ENCODE measurements around the gene STARD8.
"Not testable (repeated sequence)": the region's sequence is repeated elsewhere in the genome, so short reads cannot be mapped to it uniquely, and the experiment has no call there.

The STARD8 gene

GRCh38 chrX:68719181-68719903 lies 71.9 kb downstream of the STARD8 start:
- no peak for DNase-seq

DNA sequence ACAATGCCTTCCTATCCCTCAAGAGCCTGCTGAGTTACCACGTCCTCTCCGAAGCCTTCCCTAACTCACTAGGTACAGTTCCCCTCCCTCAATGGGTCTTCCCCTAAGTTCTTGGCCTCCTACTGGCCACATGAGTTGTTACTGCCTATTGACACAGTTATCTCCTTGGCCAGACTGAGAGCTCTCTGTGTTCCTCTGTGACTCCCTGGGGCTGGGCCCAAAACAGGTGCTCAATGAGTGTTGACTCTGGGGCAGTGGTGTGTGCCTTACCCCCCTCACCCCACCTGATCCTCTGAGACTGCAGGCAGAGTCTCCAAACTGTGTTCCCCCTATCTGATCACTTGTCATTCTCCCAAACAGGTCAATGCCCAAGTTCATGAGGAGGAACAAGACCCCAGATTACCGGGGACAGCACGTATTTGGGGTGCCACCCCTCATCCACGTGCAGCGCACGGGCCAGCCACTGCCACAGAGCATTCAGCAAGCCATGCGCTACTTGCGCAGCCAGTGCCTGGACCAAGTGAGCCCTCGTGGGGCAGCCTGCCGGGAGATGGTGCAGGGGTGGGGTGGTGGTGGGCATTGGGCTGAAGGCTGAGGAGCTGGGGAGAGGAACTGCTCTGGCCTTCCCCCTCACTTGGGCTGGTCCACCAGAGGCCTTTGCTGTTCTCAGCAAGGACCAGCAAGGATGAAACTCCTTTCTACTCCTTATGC lies 72.6 kb downstream of the STARD8 start:
- no peak for DNase-seq

GRCh38 chrX:68720851-68721250 lies 73.4 kb downstream of the STARD8 start:
- no peak for DNase-seq

DNA sequence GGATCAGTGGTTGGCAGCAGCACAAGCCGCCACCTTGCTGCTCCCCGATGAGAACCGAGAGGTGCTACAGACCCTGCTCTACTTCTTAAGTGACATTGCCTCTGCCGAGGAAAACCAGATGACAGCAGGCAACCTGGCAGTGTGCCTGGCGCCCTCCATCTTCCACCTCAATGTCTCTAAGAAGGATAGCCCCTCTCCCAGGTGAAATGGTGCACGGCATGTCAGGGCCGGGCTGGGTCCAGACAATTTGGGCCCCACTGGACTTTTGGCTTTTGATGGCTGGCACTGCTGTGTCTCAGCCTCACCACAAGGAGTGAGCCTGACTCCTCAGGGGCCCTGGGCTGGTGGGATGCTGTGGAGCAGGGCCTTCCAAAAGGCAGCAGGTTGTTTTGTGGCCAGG lies 74.1 kb downstream of the STARD8 start:
- no peak for DNase-seq

GRCh38 chrX:68721991-68722860 lies 74.8 kb downstream of the STARD8 start:
- DNase-seq, result no peak

DNA sequence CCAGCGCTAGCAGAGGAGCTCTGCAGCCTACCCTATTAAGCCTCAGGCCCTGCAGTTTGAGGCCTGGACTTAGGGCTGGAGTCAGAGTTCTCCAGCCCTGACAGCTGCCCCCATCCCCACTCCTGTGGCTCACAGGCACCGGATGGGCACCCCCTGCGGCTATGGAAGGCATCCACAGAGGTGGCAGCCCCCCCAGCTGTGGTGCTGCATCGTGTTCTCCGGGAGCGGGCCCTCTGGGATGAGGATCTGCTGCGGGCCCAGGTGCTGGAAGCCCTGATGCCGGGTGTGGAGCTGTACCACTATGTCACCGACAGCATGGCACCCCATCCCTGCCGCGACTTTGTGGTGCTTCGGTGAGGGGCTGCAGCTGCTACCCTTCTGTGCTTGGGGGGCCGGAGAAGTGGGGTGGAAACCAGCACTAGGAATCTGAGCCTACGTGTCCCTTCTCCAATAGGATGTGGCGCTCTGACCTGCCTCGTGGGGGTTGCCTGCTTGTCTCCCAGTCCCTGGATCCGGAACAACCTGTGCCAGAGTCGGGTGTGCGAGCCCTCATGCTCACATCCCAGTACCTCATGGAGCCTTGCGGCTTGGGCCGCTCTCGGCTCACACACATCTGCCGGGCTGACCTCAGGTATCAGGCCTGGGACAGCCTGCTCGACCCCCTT lies 76.2 kb downstream of the STARD8 start:
- no peak for DNase-seq

- DNase-seq, result no peak
Observed at GRCh38 chrX:68724531-68725020, 77.1 kb downstream of the STARD8 start.

- no peak for DNase-seq
Observed at GRCh38 chrX:68725756-68726365, 78.4 kb downstream of the STARD8 start.

DNA sequence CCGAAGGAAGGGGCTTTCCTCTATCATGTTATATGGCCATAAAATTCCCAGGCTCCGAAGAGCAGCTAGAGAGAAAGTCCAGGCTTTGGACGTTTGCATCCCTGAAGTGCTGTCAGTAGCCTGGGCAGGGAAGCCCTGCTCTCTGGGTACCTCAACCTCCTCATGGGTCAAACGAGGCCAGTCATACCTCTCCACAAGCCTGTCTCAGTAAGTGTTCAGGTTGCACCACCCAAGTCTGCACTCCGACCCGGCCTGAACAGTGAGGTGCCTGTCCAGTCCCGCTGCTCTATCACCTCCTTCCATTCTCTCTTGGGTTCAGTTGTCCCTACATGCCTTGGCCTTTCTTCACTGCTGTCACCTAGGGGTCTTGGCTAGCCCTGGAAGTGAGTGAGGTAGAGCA lies 78.9 kb downstream of the STARD8 start:
- no peak for DNase-seq

DNA sequence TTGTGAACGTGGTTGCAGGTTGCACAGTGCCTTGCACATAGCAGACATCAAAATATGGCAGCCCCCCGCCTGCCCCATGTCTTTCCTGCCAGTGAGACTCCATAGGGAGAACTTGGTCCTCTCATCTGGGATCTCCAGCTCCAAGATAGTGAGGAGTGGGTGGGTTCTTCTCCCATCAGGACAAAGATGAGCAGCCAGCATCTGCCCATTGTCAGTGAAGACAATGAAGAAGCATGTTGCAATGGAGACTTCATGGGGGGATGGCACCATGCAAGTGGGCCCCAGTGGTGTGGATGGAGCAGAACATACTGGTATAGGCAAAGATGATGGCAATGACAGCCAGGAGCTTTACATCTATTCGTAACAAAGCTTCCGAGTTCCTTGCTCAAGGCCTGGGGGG lies 80.2 kb downstream of the STARD8 start:
- DNase-seq, result no peak

GRCh38 chrX:68728186-68728585 lies 80.7 kb downstream of the STARD8 start:
- no peak for DNase-seq

DNA sequence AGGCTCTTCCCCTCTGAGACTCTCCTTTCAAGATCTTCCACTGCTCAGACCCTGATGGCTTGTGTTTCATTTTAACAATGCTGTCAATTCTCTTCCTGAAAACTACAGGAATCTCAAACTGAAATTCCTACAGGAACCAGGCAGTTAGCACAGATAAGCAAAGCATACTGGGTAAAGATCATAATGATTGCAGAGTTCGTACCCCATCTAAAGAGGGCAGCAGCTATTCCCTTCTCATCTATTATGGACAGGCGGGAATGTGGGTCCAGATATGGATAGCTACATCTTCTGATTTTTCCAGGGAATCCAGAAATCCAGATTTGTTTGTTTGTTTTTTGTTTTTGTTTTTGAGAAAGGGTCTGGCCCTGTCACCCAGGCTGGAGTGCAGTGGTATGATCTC lies 83.8 kb downstream of the STARD8 start:
- no peak for DNase-seq

- DNase-seq, result no peak
Observed at GRCh38 chrX:68732906-68733493, 85.5 kb downstream of the STARD8 start.

DNA sequence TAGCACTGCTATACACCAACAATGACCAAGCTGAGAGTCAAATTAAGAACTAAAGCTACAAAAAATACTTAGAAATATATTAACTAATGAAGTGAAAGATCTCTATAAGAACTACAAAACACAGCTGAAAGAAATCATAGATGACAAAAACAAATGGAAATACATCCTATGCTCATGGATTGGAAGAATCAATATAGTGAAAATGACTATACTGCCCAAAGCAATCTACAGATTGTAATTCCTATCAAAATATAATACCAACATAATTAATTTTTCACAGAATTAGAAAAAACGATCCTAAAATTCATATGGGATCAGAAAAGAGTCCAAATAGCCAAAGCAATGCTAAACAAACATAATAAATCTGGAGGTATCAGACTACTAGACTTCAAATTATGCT lies 87.8 kb downstream of the STARD8 start:
- DNase-seq, result no peak

- DNase-seq, result not testable (repeated sequence)
Observed at GRCh38 chrX:68741864-68742263, 94.4 kb downstream of the STARD8 start.

DNA sequence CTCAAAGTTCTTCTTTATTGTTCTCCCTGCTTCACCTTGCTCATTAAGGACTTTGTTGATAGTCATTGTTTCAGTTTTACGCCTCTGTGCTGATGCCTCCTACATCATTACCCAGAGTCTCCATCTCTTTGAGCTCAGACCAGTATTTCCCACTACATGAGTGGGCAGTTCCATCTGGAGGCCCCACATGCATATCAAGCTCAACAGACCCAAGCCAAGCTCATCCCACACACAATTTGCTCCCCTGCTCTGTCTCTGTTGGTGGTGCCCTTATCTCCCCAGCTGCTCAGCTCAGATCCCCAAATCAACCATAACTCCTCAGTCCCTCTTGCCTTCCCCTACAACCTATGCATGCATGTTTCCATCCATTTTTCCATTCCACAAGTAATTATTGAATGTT lies 96.3 kb downstream of the STARD8 start:
- no peak for DNase-seq

- DNase-seq, result no peak
Observed at GRCh38 chrX:68746988-68747387, 99.5 kb downstream of the STARD8 start.

- no peak for DNase-seq
Observed at GRCh38 chrX:68748030-68748429, 100.6 kb downstream of the STARD8 start.

- DNase-seq, result no peak
Observed at GRCh38 chrX:68749426-68749825, 102.0 kb downstream of the STARD8 start.

DNA sequence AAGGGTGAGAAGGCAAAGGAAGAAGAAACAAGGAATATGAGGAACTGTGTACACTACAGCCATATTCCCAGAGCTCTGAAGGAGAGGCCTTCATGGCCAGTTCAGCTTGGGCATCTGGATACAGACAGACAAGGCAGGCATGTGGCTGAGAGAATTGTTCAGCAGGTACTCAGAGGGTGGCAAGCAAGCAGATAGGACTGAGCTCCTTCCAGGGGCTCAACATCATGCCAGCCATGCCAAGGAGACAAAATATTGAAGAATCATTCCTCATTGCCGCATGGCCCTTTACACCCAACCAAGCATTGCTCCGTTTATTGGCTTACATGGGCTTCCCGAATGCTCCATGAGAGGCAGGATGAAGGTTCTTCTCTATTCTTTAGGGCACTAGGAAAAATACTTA lies 102.8 kb downstream of the STARD8 start:
- DNase-seq, result no peak

DNA sequence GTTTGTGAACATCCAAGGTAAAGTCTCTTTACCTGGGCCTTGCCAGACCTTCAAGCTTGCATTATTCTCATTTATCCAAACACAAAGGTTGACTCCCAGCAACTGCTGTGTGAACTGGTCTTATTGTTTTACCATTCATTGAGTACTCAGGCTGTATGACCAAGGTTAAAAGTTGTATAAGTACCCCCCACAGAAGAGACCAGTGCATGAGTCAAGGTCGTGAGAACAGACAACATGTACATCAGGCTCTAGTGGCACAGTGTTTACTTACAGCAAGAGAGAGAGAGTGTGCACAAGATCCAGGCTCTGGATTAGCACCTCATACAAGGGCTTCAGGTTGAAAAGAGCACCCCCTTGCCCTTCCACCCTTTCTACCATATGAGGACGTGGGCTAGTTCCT lies 103.9 kb downstream of the STARD8 start:
- DNase-seq, result no peak

GRCh38 chrX:68753218-68753617 lies 105.8 kb downstream of the STARD8 start:
- no peak for DNase-seq

All from GOT3 (cell line).